ENCODE data around the gene KCNMA1. TPM values are rescaled to one million over a fixed set of nuclear protein-coding genes. Genes with fewer than 3 reads are reported as not detected.

KCNMA1 gene
- total RNA-seq, 1 donor from 2014 or later, result 15.3 TPM

- no peak for DNase-seq (ENCODE audit: low read depth)
These were observed 711.8 kb downstream of the KCNMA1 start for GRCh38 chr10:76925636-76926405.

GRCh38 chr10:76922666-76923065, 714.9 kb downstream of the KCNMA1 start:
- no peak for DNase-seq (ENCODE audit: low read depth)

GRCh38 chr10:76921383-76922010, 716.1 kb downstream of the KCNMA1 start:
- DNase-seq (ENCODE audit: low read depth), result no peak

GRCh38 chr10:76920581-76920980, 717.0 kb downstream of the KCNMA1 start:
- DNase-seq (ENCODE audit: low read depth), result no peak

- DNase-seq (ENCODE audit: low read depth), result no peak
These were observed 719.5 kb downstream of the KCNMA1 start for GRCh38 chr10:76918106-76918505.

- DNase-seq (ENCODE audit: low read depth), result no peak
These were observed 720.5 kb downstream of the KCNMA1 start for GRCh38 chr10:76917071-76917470.

- DNase-seq (ENCODE audit: low read depth), result no peak
These were observed 721.1 kb downstream of the KCNMA1 start for GRCh38 chr10:76916536-76916935.

- DNase-seq (ENCODE audit: low read depth), result no peak
These were observed 722.3 kb downstream of the KCNMA1 start for GRCh38 chr10:76915316-76915715.

- no peak for DNase-seq (ENCODE audit: low read depth)
These were observed 726.4 kb downstream of the KCNMA1 start for GRCh38 chr10:76911184-76911583.

- no peak for DNase-seq (ENCODE audit: low read depth)
These were observed 727.2 kb downstream of the KCNMA1 start for GRCh38 chr10:76910184-76910962.

GRCh38 chr10:76906256-76906655, 731.4 kb downstream of the KCNMA1 start:
- DNase-seq (ENCODE audit: low read depth), result no peak

- no peak for DNase-seq (ENCODE audit: low read depth)
These were observed 732.4 kb downstream of the KCNMA1 start for GRCh38 chr10:76905251-76905650.

- no peak for DNase-seq (ENCODE audit: low read depth)
These were observed 734.1 kb downstream of the KCNMA1 start for GRCh38 chr10:76903387-76903945.

GRCh38 chr10:76902949-76903348, 734.7 kb downstream of the KCNMA1 start:
- DNase-seq (ENCODE audit: low read depth), result no peak

- DNase-seq (ENCODE audit: low read depth), result no peak
These were observed 735.9 kb downstream of the KCNMA1 start for GRCh38 chr10:76901701-76902100.

- DNase-seq (ENCODE audit: low read depth), result no peak
These were observed 738.1 kb downstream of the KCNMA1 start for GRCh38 chr10:76899490-76899889.

- no peak for DNase-seq (ENCODE audit: low read depth)
These were observed 744.7 kb downstream of the KCNMA1 start for GRCh38 chr10:76892766-76893479.

GRCh38 chr10:76887223-76888010, 750.2 kb downstream of the KCNMA1 start:
- DNase-seq (ENCODE audit: low read depth), result no peak

GRCh38 chr10:76885816-76886215, 751.8 kb downstream of the KCNMA1 start:
- DNase-seq (ENCODE audit: low read depth), result peak; percentile 50

GRCh38 chr10:76884673-76885275, 752.8 kb downstream of the KCNMA1 start:
- DNase-seq (ENCODE audit: low read depth), result no peak
